Mesodermal cell (in vitro differentiated cells): Measurements from ENCODE around the gene ZCCHC7.

Source experiments
- H3K27ac ChIP-seq: 2 replicates; pipeline ENCODE4 v1.7.0; 2013; ENCODE audit warnings: mild to moderate bottlenecking, low read depth, low read length, moderate library complexity; ENCODE audit not compliant: severe bottlenecking
- H3K36me3 ChIP-seq: 2 replicates; pipeline ENCODE4 v1.7.1; 2013; ENCODE audit warnings: mild to moderate bottlenecking, low read length, moderate library complexity; ENCODE audit not compliant: control insufficient read depth, insufficient read depth
- H3K4me1 ChIP-seq: one replicate; pipeline ENCODE4 v1.7.1; 2013; ENCODE audit warnings: mild to moderate bottlenecking, low read length; ENCODE audit not compliant: insufficient read depth, control insufficient read depth, poor library complexity, severe bottlenecking
- H3K4me3 ChIP-seq: 2 replicates; pipeline ENCODE4 v1.7.0; 2013; ENCODE audit warnings: low read length, control low read depth, mild to moderate bottlenecking; ENCODE audit not compliant: insufficient read depth, poor library complexity, severe bottlenecking; ENCODE audit errors: extremely low read depth
- H3K9me3 ChIP-seq: 2 replicates; pipeline ENCODE4 v1.7.1; 2013; ENCODE audit warnings: mild to moderate bottlenecking, low read length, moderate library complexity; ENCODE audit not compliant: control insufficient read depth
- WGBS, 2 experiments: methylation state at CpG; one replicate each; pipeline ENCODE4 v1.1.5; 2013; ENCODE audit warnings: missing lambda C conversion rate in 2 of 2; ENCODE audit not compliant: insufficient coverage in 2 of 2; 5-methylcytosine and 5-hydroxymethylcytosine counted together

The ZCCHC7 gene

GRCh38 chr9:37209431-37210386 lies 89.3 kb downstream of the ZCCHC7 start:
- no peaks in the 10 kb centered on the region for H3K4me1 ChIP-seq
- H3K9me3 ChIP-seq, result no peaks in the 10 kb centered on the region
- no peak overlapping the region for H3K4me3 ChIP-seq
- peaks cover 8% of the 10 kb centered on the region for H3K36me3 ChIP-seq
- no peak overlapping the region for H3K27ac ChIP-seq
- no CpG with 5 or more reads among the region's 2 CpGs for WGBS, 2 experiments

- Histone ChIP-seq H3K4me3 (no peak overlapping the region), H3K27ac (no peak overlapping the region), H3K4me1 (no peaks in the 10 kb centered on the region), H3K36me3 (peaks cover 8% of the 10 kb centered on the region), H3K9me3 (no peaks in the 10 kb centered on the region)
- WGBS, 2 experiments, result 94 to 96% methylated on average over 3 of the region's 3 CpGs
These were observed 90.6 kb downstream of the ZCCHC7 start for GRCh38 chr9:37210737-37211523.

- Histone ChIP-seq H3K27ac (no peak overlapping the region), H3K4me1 (no peaks in the 10 kb centered on the region), H3K9me3 (no peaks in the 10 kb centered on the region), H3K4me3 (no peak overlapping the region), H3K36me3 (peaks cover 8% of the 10 kb centered on the region)
- 100% methylated on average over 1 of the region's 2 CpGs; no CpG with 5 or more reads in 1 of the 2 experiments for WGBS, 2 experiments
These were observed 92.1 kb downstream of the ZCCHC7 start for GRCh38 chr9:37212435-37212834.

GRCh38 chr9:37215381-37215780 lies 95.0 kb downstream of the ZCCHC7 start:
- Histone ChIP-seq H3K4me3 (no peak overlapping the region), H3K27ac (no peak overlapping the region), H3K36me3 (peaks cover 3% of the 10 kb centered on the region), H3K9me3 (no peaks in the 10 kb centered on the region), H3K4me1 (no peaks in the 10 kb centered on the region)
- whole genome bisulfite sequencing, 2 experiments, result no CpG with 5 or more reads among the region's 4 CpGs

- no peaks in the 10 kb centered on the region for H3K4me1 ChIP-seq
- WGBS, 2 experiments, result no CpG with 5 or more reads among the region's 1 CpG
- H3K9me3 ChIP-seq, result no peaks in the 10 kb centered on the region
- no peak overlapping the region for H3K4me3 ChIP-seq
- peaks cover 3% of the 10 kb centered on the region for H3K36me3 ChIP-seq
- no peak overlapping the region for H3K27ac ChIP-seq
These were observed 95.5 kb downstream of the ZCCHC7 start for GRCh38 chr9:37215830-37216229.

GRCh38 chr9:37217161-37217560 lies 96.8 kb downstream of the ZCCHC7 start:
- no peak overlapping the region for H3K4me3 ChIP-seq
- no peaks in the 10 kb centered on the region for H3K9me3 ChIP-seq
- no CpG with 5 or more reads among the region's 2 CpGs for WGBS, 2 experiments
- H3K4me1 ChIP-seq, result no peaks in the 10 kb centered on the region
- H3K36me3 ChIP-seq, result no peaks in the 10 kb centered on the region
- no peak overlapping the region for H3K27ac ChIP-seq

- H3K36me3 ChIP-seq, result no peaks in the 10 kb centered on the region
- WGBS, 2 experiments, result 100% methylated on average over 1 of the region's 5 CpGs
- H3K27ac ChIP-seq, result no peak overlapping the region
- H3K9me3 ChIP-seq, result no peaks in the 10 kb centered on the region
- H3K4me3 ChIP-seq, result no peak overlapping the region
- H3K4me1 ChIP-seq, result no peaks in the 10 kb centered on the region
These were observed 98.5 kb downstream of the ZCCHC7 start for GRCh38 chr9:37218800-37219425.

GRCh38 chr9:37220971-37221370 lies 100.6 kb downstream of the ZCCHC7 start:
- Histone ChIP-seq H3K4me3 (no peak overlapping the region), H3K9me3 (no peaks in the 10 kb centered on the region), H3K36me3 (no peaks in the 10 kb centered on the region), H3K4me1 (no peaks in the 10 kb centered on the region), H3K27ac (no peak overlapping the region)
- WGBS, 2 experiments, result 95 to 100% methylated on average over 4 of the region's 4 CpGs

- Histone ChIP-seq H3K36me3 (no peaks in the 10 kb centered on the region), H3K4me3 (no peak overlapping the region), H3K9me3 (no peaks in the 10 kb centered on the region), H3K27ac (no peak overlapping the region), H3K4me1 (no peaks in the 10 kb centered on the region)
- WGBS, 2 experiments, result 93 to 100% methylated on average over 1 of the region's 1 CpG
These were observed 101.2 kb downstream of the ZCCHC7 start for GRCh38 chr9:37221489-37222106.

GRCh38 chr9:37229455-37229854 lies 109.1 kb downstream of the ZCCHC7 start:
- no peaks in the 10 kb centered on the region for H3K4me1 ChIP-seq
- H3K4me3 ChIP-seq, result no peak overlapping the region
- 100% methylated on average over 1 of the region's 1 CpG; no CpG with 5 or more reads in 1 of the 2 experiments for WGBS, 2 experiments
- H3K27ac ChIP-seq, result no peak overlapping the region
- H3K9me3 ChIP-seq, result no peaks in the 10 kb centered on the region
- no peaks in the 10 kb centered on the region for H3K36me3 ChIP-seq
